Glutamatergic neuron (in vitro differentiated cells): ENCODE measurements around the gene ASTN2. TPM values are rescaled to one million over a fixed set of nuclear protein-coding genes. Genes with fewer than 3 reads are reported as not detected.
A peak's percentile ranks its signal among the peaks of the same experiment; 100 is the strongest.

Experiments used
- DNase-seq: peaks from one replicate; pipeline ENCODE4 v3.0.0; 2022
- H3K27ac Mint-ChIP-seq: one replicate; pipeline ENCODE4 v1.8.0; 2020; ENCODE audit warnings: mild to moderate bottlenecking, mixed read lengths, inconsistent platforms; ENCODE audit not compliant: unreplicated experiment
- H3K27me3 Mint-ChIP-seq: one replicate; pipeline ENCODE4 v1.8.0; 2020; ENCODE audit warnings: mild to moderate bottlenecking, moderate library complexity, mixed read lengths, inconsistent platforms; ENCODE audit not compliant: unreplicated experiment
- H3K36me3 Mint-ChIP-seq: one replicate; pipeline ENCODE4 v1.8.0; 2020; ENCODE audit warnings: mild to moderate bottlenecking, mixed read lengths, inconsistent platforms; ENCODE audit not compliant: unreplicated experiment
- H3K4me1 Mint-ChIP-seq: one replicate; pipeline ENCODE4 v1.8.0; 2020; ENCODE audit warnings: mild to moderate bottlenecking, low read depth, mixed read lengths, inconsistent platforms; ENCODE audit not compliant: unreplicated experiment
- H3K4me3 Mint-ChIP-seq: one replicate; pipeline ENCODE4 v1.8.0; 2020; ENCODE audit warnings: mild to moderate bottlenecking, mixed read lengths, inconsistent platforms; ENCODE audit not compliant: unreplicated experiment
- H3K9me3 Mint-ChIP-seq: one replicate; pipeline ENCODE4 v1.8.0; 2020; ENCODE audit warnings: mild to moderate bottlenecking, moderate library complexity, mixed read lengths, inconsistent platforms; ENCODE audit not compliant: unreplicated experiment
- CTCF ChIP-seq: fragments of 200-600 bp; sonication (generic); IDR thresholded peaks from one replicate; pipeline ENCODE4 v1.5.0; 2021; ENCODE audit not compliant: partially characterized antibody, unreplicated experiment
- total RNA-seq: library from RNA; stranded (reverse); fragmentation: NEBNext Ultra II Directional; extraction: Animal tissue kit (Norgen Biotek cat#: 25700); gene quantifications from one replicate; pipeline ENCODE4 v1.2.1, GENCODE V29; 2021; ENCODE audit not compliant: unreplicated experiment

Gene ASTN2
- total RNA-seq, 1 donor from 2014 or later = 134 TPM

DNA sequence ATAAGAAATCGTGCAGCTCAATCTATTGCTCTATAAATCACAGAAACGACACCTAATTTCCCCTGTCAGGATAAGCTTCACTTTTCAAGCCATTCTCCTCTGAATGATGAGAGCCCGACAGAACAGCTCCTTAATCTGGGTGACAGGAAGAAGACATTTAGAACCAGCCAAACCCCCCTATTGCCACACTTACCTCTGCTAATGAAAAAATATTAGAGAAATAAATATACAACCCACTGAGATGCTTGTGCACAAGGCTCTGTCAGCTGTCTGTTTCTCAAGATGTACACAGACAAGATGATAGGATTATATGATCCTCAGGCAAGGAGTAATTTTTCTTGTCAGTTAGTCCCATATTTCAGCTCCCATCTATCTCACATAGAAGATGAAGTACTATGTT, 785.2 kb downstream of the ASTN2 start:
- Mint-ChIP-seq H3K27me3 (no peaks in the 10 kb centered on the region), H3K36me3 (no peaks in the 10 kb centered on the region), H3K27ac (no peak overlapping the region), H3K9me3 (peaks cover 8% of the 10 kb centered on the region), H3K4me1 (no peaks in the 10 kb centered on the region), H3K4me3 (no peak overlapping the region)
- TF ChIP-seq CTCF = no peak
- DNase-seq = no peak

GRCh38 chr9:116628716-116629115, 786.1 kb downstream of the ASTN2 start:
- H3K9me3 Mint-ChIP-seq = peaks cover 8% of the 10 kb centered on the region
- no peak for TF ChIP-seq CTCF
- no peaks in the 10 kb centered on the region for H3K27me3 Mint-ChIP-seq
- peaks cover 5% of the 10 kb centered on the region for H3K4me1 Mint-ChIP-seq
- H3K4me3 Mint-ChIP-seq = no peak overlapping the region
- no peak for DNase-seq
- H3K27ac Mint-ChIP-seq = no peak overlapping the region
- no peaks in the 10 kb centered on the region for H3K36me3 Mint-ChIP-seq

- H3K36me3 Mint-ChIP-seq = no peaks in the 10 kb centered on the region
- peaks cover 7% of the 10 kb centered on the region for H3K9me3 Mint-ChIP-seq
- H3K4me3 Mint-ChIP-seq = no peak overlapping the region
- no peak for DNase-seq
- H3K4me1 Mint-ChIP-seq = peaks cover 17% of the 10 kb centered on the region
- no peak for TF ChIP-seq CTCF
- no peak overlapping the region for H3K27ac Mint-ChIP-seq
- no peaks in the 10 kb centered on the region for H3K27me3 Mint-ChIP-seq
These were observed 787.4 kb downstream of the ASTN2 start for GRCh38 chr9:116627433-116627832.

GRCh38 chr9:116626762-116627161, 788.1 kb downstream of the ASTN2 start:
- no peaks in the 10 kb centered on the region for H3K36me3 Mint-ChIP-seq
- peaks cover 7% of the 10 kb centered on the region for H3K9me3 Mint-ChIP-seq
- peaks cover 20% of the 10 kb centered on the region for H3K4me1 Mint-ChIP-seq
- TF ChIP-seq CTCF = no peak
- no peak for DNase-seq
- no peak overlapping the region for H3K4me3 Mint-ChIP-seq
- H3K27me3 Mint-ChIP-seq = no peaks in the 10 kb centered on the region
- no peak overlapping the region for H3K27ac Mint-ChIP-seq

GRCh38 chr9:116623715-116624114, 791.1 kb downstream of the ASTN2 start:
- no peaks in the 10 kb centered on the region for H3K36me3 Mint-ChIP-seq
- H3K9me3 Mint-ChIP-seq = peaks cover 7% of the 10 kb centered on the region
- TF ChIP-seq CTCF = no peak
- peak overlapping the region; percentile 37 for H3K27ac Mint-ChIP-seq
- no peak overlapping the region for H3K4me3 Mint-ChIP-seq
- H3K4me1 Mint-ChIP-seq = peaks cover 20% of the 10 kb centered on the region
- H3K27me3 Mint-ChIP-seq = peaks cover 5% of the 10 kb centered on the region
- no peak for DNase-seq
